Breast epithelium (tissue), 3 donors: ENCODE data around the gene CITED1.

Experiments
- CTCF ChIP-seq, 3 donors: fragments of 450-650 bp; IDR thresholded peaks; one replicate each; pipeline ENCODE4 v1.5.1; 2016 to 2017; ENCODE audit warnings: antibody characterized with exemption in 3 of 3, mild to moderate bottlenecking in 3 of 3, moderate library complexity in 3 of 3
- POLR2A ChIP-seq: fragments of 450-650 bp; IDR thresholded peaks from one replicate; pipeline ENCODE4 v1.6.1; 2016; ENCODE audit warnings: antibody characterized with exemption, mild to moderate bottlenecking, moderate library complexity
- POLR2AphosphoS5 ChIP-seq, 3 donors: sonication (generic); formaldehyde crosslinking; IDR thresholded peaks; one replicate each; pipeline ENCODE4 v1.6.1; 2017; ENCODE audit warnings: antibody characterized with exemption in 3 of 3

GRCh38 chrX:72254816-72255215 is 50.9 kb downstream of the CITED1 start:
- no peak for TF ChIP-seq CTCF (IDR thresholded peaks at IDR 0.05)
- TF ChIP-seq POLR2A: no peak
- TF ChIP-seq POLR2AphosphoS5 (IDR thresholded peaks at IDR 0.05): no peak
